ENCODE data around the gene SERPINB4. TPM values are rescaled to one million over a fixed set of nuclear protein-coding genes. Genes with fewer than 3 reads are reported as not detected.
"Not testable (repeated sequence)": the region's sequence is repeated elsewhere in the genome, so short reads cannot be mapped to it uniquely, and the experiment has no call there.

The SERPINB4 gene
- total RNA-seq, 2 experiments from 2014 or later: not detected

DNA sequence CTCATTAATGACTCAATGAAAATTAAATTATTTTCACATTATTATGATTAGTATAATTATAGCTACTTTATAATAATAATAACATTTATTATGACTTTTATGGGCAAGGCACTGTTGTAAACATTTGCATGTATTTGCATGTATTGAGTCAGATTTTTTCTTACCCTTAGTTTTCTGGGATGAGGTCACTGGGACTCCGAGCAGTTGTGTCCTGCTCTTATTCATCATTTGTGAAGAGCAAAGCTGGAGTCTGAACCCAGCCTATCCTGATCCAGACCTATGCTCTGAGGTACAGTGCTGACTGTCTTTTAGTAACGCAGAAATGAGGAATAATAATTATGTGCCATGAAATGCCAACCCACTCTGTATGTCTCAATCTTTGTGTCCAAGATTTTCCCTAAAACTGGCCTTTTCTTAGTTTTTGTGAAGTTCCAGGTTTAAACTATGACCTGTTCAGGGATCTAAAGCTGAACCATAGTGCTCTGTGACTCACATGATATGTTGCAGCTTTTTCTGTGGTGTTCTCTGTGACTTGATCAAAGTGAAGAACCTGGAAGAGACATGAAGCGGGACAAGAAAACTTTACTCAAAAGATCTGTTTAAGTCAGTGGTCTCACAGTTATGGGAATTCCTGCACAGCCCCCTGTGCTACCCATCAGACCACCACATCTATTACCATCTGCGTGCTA lies 1.2 kb downstream of the SERPINB4 start:
- H3K4me3 ChIP-seq (ENCODE audit: low read depth, low read length, poor library complexity, severe bottlenecking); H3K79me2 ChIP-seq (ENCODE audit: insufficient read depth, low read depth, low read length); BruUV-seq (replicated peaks); intact Hi-C loops (cut with micrococcal nuclease; ENCODE audit: unreplicated experiment); H3K4me1 ChIP-seq (ENCODE audit: insufficient read depth, low read length, poor library complexity, severe bottlenecking); H3K27ac ChIP-seq (ENCODE audit: low read depth, low read length, poor library complexity, severe bottlenecking); H3K4me2 ChIP-seq (ENCODE audit: low read length); H3K9me3 ChIP-seq (ENCODE audit: low read length); H2AFZ ChIP-seq (ENCODE audit: low read length); CTCF ChIA-PET (ENCODE audit: unreplicated experiment); DNase-seq (ENCODE audit: low spot score); H3K36me3 ChIP-seq (ENCODE audit: insufficient read depth, low read length); H4K20me1 ChIP-seq (ENCODE audit: insufficient read depth, low read length); H3K9me2 ChIP-seq (ENCODE audit: insufficient read depth, low read length): not testable (repeated sequence)
- POLR2A ChIA-PET: interaction anchor here (0.7 kb wide), 1 partner anchor 1512 kb away, joined by 3 read pairs; no protein-coding TSS in a partner anchor

DNA sequence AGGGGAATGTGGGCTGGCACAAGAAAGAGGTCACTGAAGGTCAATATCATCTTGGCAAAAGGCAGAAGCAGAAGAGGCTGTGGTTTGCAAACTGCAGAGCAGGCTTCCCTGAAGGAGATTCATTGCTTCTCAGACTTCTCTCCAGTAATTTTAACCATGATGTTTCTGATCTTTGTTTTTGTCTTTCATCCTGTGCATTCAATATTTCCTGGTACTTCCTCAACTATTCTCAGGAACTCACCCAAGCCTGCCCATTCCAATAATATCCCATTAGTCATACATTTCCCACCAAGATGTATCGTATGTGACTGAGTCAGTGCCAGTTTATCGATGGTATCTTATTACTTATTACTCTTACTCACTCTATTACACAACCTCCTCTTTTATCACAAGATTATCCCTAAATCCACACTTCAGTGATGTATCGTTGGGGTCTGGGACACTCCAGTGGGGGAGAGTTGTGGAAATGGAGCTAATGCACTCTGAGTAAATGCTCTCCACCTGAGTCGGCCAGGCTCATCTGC lies 2.8 kb downstream of the SERPINB4 start:
- BruUV-seq (replicated peaks); POLR2A ChIA-PET; H4K20me1 ChIP-seq (ENCODE audit: insufficient read depth, low read length): not testable (repeated sequence)

DNA sequence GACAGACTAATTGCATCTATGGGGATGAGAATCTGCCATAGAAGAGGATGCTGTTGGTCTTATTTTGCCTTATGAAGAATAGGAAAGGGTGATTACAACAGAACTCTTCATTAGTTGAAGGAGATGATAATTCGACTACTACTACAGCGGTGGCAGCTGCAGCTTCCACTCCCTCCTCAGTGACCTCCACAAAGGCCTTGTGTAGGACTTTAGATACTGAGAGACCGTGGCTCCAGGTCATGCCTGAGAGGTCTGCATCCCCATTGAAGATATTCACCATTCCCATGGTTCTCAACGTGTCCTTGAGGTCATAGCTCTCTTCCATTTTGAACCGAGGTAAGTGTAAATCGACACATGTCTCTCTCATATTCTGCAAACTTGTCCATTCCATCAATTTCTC lies 6.4 kb downstream of the SERPINB4 start:
- CTCF ChIA-PET (ENCODE audit: unreplicated experiment): no interaction called here
- no peak for DNase-seq (ENCODE audit: low spot score)
- H3K4me3 ChIP-seq (ENCODE audit: low read depth, low read length, poor library complexity, severe bottlenecking): no peak overlapping the region
- H3K9me2 ChIP-seq (ENCODE audit: insufficient read depth, low read length): no peaks in the 10 kb centered on the region
- H3K9me3 ChIP-seq (ENCODE audit: low read length): no peaks in the 10 kb centered on the region
- H3K36me3 ChIP-seq (ENCODE audit: insufficient read depth, low read length): no peaks in the 10 kb centered on the region
- H3K79me2 ChIP-seq (ENCODE audit: insufficient read depth, low read depth, low read length): no peaks in the 10 kb centered on the region
- BruUV-seq (replicated peaks): no TSS peak
- no peak overlapping the region for H3K4me2 ChIP-seq (ENCODE audit: low read length)
- POLR2A ChIA-PET: no interaction called here
- H4K20me1 ChIP-seq (ENCODE audit: insufficient read depth, low read length): no peaks in the 10 kb centered on the region
- no peak overlapping the region for H2AFZ ChIP-seq (ENCODE audit: low read length)
- no peak overlapping the region for H3K27ac ChIP-seq (ENCODE audit: low read depth, low read length, poor library complexity, severe bottlenecking)
- H3K4me1 ChIP-seq (ENCODE audit: insufficient read depth, low read length, poor library complexity, severe bottlenecking): no peaks in the 10 kb centered on the region
- TF ChIP-seq EZH2phosphoT487 (IDR thresholded peaks at IDR 0.05; ENCODE audit: borderline replicate concordance, low read depth, low read length): no peak
- TF ChIP-seq, protein P1, sequence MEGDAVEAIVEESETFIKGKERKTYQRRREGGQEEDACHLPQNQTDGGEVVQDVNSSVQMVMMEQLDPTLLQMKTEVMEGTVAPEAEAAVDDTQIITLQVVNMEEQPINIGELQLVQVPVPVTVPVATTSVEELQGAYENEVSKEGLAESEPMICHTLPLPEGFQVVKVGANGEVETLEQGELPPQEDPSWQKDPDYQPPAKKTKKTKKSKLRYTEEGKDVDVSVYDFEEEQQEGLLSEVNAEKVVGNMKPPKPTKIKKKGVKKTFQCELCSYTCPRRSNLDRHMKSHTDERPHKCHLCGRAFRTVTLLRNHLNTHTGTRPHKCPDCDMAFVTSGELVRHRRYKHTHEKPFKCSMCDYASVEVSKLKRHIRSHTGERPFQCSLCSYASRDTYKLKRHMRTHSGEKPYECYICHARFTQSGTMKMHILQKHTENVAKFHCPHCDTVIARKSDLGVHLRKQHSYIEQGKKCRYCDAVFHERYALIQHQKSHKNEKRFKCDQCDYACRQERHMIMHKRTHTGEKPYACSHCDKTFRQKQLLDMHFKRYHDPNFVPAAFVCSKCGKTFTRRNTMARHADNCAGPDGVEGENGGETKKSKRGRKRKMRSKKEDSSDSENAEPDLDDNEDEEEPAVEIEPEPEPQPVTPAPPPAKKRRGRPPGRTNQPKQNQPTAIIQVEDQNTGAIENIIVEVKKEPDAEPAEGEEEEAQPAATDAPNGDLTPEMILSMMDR (conservative IDR thresholded peaks at IDR 0.05; ENCODE audit: low read length): no peak
- intact Hi-C loops (cut with micrococcal nuclease; ENCODE audit: unreplicated experiment): no loop called here

More for the DNA sequence above, 2.8 kb downstream of the SERPINB4 start:
- H2AFZ ChIP-seq (ENCODE audit: low read length); DNase-seq (ENCODE audit: low spot score); intact Hi-C loops (cut with micrococcal nuclease; ENCODE audit: unreplicated experiment); H3K79me2 ChIP-seq (ENCODE audit: insufficient read depth, low read depth, low read length); H3K4me3 ChIP-seq (ENCODE audit: low read depth, low read length, poor library complexity, severe bottlenecking); H3K27ac ChIP-seq (ENCODE audit: low read depth, low read length, poor library complexity, severe bottlenecking); H3K4me1 ChIP-seq (ENCODE audit: insufficient read depth, low read length, poor library complexity, severe bottlenecking); H3K36me3 ChIP-seq (ENCODE audit: insufficient read depth, low read length); H3K9me3 ChIP-seq (ENCODE audit: low read length); H3K9me2 ChIP-seq (ENCODE audit: insufficient read depth, low read length); CTCF ChIA-PET (ENCODE audit: unreplicated experiment); H3K4me2 ChIP-seq (ENCODE audit: low read length): not testable (repeated sequence)
